CD4-positive, alpha-beta T cell treated with Interleukin-21 for 1 hour (primary cell): ENCODE measurements around the gene KCNJ10.

ENCODE experiments used
- DNase-seq: peaks from one replicate; pipeline ENCODE4 v3.0.0-alpha.2; 2020

Gene KCNJ10

GRCh38 chr1:159985473-159985872, 84.5 kb downstream of the KCNJ10 start:
- no peak for DNase-seq

DNA sequence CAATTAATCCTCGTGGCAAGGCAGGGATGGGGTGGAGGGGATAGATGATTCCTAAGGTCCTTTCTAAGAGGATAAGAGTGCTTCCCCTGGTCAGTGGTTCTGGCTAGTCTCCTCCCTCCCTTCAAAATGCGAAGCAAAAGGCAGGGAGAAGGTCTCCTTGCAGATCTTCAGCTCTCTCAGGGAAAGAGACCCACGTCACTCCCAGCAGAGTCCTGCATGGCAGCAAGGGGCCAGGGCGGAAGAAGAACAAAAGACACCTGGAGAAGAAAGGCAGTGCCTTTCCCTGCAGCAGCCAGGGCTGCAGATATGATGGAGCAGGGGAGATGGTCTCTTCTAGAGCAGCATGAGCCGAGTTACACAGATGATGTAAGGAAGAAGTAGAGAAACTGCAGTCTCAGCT, 86.3 kb downstream of the KCNJ10 start:
- DNase-seq, result no peak

- no peak for DNase-seq
Observed at GRCh38 chr1:159982280-159982679, 87.7 kb downstream of the KCNJ10 start.

DNA sequence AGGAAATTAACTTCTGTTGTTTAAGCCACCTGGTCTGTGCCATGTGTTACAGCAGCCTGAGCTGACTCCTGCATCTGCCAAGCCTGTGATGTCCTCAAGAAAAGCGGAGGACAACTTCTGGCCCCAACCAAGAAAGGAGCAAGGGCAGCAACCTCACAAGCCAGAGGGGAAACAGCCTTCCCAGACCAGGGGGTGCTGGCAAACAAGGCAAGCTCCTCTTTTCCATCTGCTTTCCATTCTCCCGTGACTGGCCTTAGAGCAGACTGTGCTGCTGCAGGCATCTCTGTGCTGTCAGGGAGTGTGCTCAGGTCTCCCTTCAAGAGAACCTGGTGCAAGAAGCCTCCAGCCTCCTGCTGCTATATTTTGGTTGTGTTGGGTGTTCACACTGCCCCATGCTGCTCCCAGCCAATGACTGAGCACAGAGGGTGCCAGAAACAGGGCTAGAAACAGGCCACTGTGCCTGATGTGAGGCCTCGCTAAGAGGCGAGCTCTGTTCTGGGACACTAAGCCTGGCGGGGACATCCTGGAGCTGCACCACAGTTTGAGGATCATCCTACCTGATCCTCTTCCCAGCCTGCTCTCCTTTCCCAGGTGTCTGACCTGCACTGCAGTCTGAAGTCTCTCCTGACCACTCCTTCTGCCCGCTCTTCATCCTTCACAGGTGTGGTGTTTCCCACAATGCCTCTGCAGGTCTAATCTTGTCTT, 88.5 kb downstream of the KCNJ10 start:
- DNase-seq, result no peak

- no peak for DNase-seq
Observed at GRCh38 chr1:159980786-159981185, 89.2 kb downstream of the KCNJ10 start.

DNA sequence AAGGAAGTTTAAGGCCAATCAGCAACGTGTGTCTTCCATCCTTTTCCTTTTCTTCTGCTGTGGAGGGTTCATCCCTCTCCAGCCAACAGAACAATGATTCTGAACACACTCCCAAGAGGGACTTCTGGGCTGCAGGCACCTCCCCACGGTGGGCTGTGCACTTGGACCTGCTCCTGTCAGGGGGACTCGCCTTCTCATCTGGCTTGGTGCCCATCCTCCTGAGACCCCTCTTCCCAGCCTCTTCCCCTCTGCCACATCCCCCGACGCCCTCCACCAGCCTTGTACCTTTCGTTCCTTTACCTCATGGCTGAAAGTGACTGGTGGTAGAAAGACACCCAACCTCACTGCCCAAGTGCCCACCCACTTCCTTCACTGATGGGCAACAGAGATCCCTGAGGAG, 89.9 kb downstream of the KCNJ10 start:
- DNase-seq, result no peak

GRCh38 chr1:159979257-159979656, 90.7 kb downstream of the KCNJ10 start:
- DNase-seq, result no peak

- DNase-seq, result no peak
Observed at GRCh38 chr1:159978107-159978398, 91.9 kb downstream of the KCNJ10 start.

DNA sequence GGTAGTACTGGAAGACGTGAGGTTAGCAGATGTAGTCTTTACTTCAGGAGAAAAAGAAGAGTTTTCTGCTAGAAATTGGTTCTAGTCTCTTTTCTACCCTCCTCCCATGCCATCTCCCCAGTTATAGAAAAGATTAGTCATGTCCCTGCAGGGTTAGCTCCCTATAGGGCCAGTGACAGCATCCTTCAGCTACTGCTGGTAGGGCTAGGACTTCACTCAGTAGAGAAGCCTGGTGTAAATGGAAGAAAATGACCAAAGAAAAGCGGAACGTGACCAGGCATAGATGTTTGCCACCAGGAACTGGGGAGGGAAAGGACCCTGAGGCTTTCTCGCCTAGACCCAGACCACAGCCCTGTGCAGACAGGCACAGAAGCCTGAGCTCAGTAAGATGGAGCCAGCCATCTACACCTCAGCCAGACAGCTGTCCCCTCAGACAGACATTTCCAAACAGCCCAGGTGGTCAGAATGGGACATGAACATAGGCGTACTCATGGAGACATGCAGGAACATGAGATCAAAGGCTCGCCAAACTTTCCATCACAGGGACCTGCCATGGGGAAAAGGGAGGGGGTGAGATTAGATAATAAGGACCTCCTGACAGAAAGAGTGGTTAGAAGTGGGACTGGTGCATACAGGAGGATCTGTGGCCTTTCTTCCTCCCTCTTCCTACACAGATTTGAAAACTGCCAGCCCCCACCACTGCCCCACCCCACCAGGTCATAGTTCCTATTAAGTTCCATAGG, 92.4 kb downstream of the KCNJ10 start:
- no peak for DNase-seq

DNA sequence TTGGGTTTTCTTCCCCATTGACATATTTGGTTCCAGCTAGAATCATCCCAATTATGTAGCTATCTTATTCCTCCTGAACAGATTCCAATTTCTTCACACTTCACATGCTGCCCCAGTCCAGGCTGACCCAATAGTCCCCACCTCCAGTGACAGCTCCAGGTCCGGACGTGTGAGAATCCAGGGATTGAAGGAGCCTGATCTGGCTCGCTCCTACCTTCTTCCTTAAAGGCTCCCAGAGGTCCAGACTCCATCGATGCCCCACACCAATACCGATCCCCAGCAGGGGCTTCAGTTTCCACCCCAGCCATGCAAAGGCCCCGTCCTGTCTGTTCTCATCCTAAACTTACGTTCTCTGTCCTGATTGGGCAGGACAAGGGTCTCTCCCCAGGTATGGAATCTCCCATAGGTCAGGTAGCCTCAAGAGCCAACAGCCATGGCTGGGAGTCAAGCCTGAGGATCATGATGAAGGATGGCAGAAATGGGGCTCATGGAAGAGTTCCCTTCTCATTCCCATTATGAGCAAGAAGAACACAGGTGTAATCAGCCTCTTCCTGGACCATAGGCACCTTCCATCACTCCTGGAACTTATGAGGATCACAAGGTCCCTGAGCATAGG, 95.5 kb downstream of the KCNJ10 start:
- DNase-seq, result no peak

- no peak for DNase-seq
Observed at GRCh38 chr1:159973350-159973940, 96.5 kb downstream of the KCNJ10 start.

DNA sequence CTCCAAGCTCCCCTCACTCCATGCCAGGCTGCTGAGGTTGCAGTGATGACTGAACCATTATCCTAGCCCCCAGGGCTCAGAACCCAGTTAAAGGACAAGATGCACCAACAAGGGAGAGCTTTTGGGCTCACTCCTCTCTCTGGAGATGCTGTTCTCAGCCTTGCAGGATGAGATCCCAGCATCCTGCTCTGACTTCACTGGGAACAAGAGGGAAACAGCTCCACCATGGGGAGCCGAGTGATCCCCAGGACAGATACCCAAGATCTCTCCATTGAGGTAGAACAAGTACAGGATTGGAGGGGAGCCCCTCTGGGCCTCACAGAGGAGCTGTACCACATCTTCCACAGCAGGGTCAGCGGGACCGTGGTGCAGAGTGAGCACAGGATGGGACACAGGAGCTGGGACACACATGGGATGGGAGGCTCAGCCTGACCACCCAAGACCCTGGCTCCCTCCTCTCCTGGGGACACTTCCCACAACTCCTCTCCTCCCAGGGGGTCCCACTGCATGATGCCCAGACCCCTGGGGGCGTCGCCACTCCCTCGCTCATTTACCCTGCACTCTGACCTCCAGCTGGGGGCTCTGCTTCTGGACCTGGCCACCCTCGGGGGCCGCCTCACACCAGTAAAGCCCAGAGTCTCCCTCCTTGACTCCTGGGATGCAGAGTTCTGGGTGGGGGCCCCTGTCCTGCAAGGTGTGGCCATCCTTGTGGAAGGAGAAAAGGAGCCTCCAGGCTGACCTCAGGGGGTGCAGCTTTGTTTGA, 97.3 kb downstream of the KCNJ10 start:
- no peak for DNase-seq

DNA sequence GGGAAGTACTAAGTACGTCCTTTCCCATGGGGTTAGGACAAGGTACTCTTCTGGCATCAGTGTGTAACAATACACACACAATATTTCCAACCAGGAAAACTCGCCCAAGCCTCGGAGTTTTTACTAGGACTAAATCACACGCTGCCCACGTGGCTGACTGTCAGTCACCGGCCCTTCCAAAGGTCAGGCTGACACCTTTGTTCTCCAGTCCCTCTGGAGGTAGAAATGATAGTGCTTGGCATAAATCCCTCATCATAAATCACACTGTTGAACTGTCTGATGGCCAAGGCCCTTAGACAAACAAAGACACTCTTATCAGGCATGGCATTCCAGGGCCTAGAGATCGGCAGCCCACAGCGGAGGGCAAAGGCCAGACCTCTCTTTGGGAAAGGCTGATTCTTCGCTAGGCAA, 99.0 kb downstream of the KCNJ10 start:
- no peak for DNase-seq

- no peak for DNase-seq
Observed at GRCh38 chr1:159968901-159969300, 101.1 kb downstream of the KCNJ10 start.

DNA sequence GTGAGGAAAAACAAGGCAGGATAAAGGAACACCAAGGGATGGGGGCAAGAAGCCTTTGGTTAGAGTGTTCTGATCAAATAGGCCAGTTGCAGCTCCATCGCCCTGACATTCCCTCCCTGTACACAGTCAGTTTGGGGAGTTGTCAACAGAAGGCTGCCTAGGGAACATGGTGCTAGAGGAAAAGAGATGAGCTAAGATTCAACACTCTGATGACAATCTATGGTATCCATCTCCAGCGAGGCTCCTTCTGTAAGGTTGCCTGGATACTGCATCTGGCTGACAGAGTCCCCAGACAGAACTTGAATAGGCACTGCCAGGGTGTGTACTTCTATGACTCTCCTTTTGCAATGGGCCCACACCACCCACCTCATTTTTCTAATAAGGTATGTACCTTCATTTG, 104.7 kb downstream of the KCNJ10 start:
- DNase-seq, result no peak

DNA sequence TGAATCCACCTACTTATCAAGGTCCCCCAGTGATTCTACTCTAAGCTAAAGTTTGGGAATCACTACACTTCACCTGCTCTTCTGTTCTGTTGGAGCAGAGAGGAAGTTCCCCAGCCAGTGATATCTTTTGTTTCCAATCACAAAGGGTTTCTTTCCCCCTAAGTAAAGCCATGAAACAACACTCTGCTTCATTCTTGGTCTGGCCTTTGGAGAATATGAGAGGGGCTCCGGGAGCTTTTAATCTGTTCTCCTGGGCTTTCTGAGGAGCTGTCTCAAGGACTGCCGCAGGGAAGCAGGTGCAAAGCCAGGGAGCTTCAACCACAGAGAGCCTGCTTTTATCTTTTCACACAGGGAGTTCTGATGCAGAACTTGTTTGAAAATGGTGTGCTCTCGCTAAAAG, 105.8 kb downstream of the KCNJ10 start:
- DNase-seq, result no peak

GRCh38 chr1:159962176-159962575, 107.8 kb downstream of the KCNJ10 start:
- no peak for DNase-seq

GRCh38 chr1:159961636-159962035, 108.3 kb downstream of the KCNJ10 start:
- DNase-seq, result no peak

DNA sequence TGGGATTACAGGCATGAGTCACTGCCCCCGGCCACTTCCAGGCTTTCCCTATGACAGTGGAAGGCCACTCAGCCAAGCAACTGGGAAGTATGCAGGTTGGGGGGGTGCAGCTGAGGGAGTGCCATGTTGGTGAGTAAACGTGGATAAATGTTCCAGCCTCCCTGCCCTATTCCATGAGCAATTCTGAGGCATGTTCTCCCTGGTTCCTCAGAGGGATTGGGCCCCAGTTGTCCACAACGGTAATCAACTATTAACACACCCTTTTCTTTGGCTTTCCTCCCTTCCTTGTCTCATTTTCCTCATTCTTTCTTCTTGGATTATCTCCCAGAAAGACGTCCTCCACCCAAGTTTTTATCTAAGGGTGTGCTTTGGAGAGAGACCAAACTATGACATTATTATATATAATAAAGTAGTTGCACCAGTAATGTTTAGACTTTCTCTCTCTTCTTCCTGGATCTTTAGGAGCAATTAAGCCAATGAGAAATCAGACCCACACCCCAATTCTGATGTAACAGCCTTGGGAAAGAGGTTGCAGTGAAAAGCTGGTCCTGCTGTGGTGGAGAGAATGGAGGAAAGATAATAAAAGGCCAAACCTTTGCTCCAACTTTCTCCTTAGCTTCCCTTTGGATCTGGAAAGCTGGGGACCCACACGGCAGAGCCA, 109.1 kb downstream of the KCNJ10 start:
- DNase-seq, result no peak

GRCh38 chr1:159959451-159959850, 110.5 kb downstream of the KCNJ10 start:
- no peak for DNase-seq

DNA sequence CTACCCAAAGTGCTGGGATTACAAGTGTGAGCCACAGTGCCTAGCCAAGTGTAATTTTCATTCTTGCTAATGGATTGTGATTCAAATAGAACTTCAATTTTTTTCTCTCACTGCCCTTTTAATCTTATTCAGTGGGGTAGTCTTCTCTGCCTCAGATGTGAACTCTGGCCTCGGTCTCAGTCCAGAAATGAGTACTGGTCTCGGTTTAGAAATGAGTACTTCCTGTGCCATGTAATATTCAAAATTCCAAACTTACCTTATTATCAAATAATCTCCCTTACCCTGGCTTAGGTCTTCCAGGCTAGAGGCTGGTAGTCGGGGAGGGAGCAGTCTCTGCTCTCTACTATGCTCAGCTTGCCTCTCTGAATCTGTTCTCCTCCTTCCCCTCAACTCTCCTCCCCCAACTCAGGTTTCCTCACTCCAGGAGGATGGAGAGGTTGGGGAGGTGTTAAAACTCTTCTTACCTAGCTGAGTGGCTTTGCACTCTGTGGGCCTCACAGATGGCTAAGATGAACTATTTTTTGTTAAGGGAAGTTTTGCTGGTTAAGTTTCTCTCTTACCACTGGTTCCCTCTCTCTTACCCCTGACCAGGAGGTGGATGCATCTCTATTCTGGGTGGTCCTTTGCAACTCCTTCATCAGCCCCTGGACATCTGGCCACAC, 111.1 kb downstream of the KCNJ10 start:
- DNase-seq, result no peak

- DNase-seq, result no peak
Observed at GRCh38 chr1:159957824-159958268, 112.1 kb downstream of the KCNJ10 start.
